ENCODE measurements around the gene RAB36. TPM values are rescaled to one million over a fixed set of nuclear protein-coding genes. Genes with fewer than 3 reads are reported as not detected.

The RAB36 gene
- total RNA-seq, 4 donors from 2014 or later = 1.0 to 2.5 (median 1.7) TPM; not detected in 1

GRCh38 chr22:23199159-23199558 is 53.9 kb downstream of the RAB36 start:
- Histone ChIP-seq H3K36me3 (no peaks in the 10 kb centered on the region), H3K9me3 (no peaks in the 10 kb centered on the region), H3K27ac (no peak overlapping the region), H3K4me1 (no peaks in the 10 kb centered on the region), H3K4me3 (no peak overlapping the region), H3K27me3 (no peaks in the 10 kb centered on the region)
- no peak for DNase-seq
- TF ChIP-seq, protein P1, sequence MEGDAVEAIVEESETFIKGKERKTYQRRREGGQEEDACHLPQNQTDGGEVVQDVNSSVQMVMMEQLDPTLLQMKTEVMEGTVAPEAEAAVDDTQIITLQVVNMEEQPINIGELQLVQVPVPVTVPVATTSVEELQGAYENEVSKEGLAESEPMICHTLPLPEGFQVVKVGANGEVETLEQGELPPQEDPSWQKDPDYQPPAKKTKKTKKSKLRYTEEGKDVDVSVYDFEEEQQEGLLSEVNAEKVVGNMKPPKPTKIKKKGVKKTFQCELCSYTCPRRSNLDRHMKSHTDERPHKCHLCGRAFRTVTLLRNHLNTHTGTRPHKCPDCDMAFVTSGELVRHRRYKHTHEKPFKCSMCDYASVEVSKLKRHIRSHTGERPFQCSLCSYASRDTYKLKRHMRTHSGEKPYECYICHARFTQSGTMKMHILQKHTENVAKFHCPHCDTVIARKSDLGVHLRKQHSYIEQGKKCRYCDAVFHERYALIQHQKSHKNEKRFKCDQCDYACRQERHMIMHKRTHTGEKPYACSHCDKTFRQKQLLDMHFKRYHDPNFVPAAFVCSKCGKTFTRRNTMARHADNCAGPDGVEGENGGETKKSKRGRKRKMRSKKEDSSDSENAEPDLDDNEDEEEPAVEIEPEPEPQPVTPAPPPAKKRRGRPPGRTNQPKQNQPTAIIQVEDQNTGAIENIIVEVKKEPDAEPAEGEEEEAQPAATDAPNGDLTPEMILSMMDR (IDR thresholded peaks at IDR 0.05) = no peak
- TF ChIP-seq POLR2A (IDR thresholded peaks at IDR 0.05) = no peak

DNA sequence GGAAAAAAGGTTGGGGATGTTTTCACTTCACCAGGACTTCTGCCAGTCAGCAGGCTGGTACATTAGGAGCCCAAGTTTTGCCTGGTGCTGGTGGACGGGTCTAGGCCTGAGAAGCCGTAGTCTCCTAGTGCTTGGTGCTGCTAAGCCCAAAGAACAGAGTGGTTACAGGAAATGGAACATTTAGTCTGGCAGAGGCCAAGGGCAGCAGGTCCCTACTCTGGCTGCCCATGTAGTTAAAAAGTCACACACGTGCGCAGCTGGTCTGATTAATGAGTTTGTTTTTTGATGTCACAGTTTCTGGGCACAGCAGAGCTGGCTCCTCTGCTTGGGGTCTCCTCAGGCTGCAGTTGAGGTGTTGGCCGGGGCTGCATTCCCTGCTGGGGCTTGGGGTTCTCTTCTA is 55.6 kb downstream of the RAB36 start:
- no peak for TF ChIP-seq POLR2A (IDR thresholded peaks at IDR 0.05)
- TF ChIP-seq, protein P1 (IDR thresholded peaks at IDR 0.05) = no peak
- Histone ChIP-seq H3K9me3 (no peaks in the 10 kb centered on the region), H3K36me3 (no peaks in the 10 kb centered on the region), H3K27me3 (no peaks in the 10 kb centered on the region), H3K4me1 (peaks cover 0 to 9% (median 0%) of the 10 kb centered on the region in 4 donors), H3K27ac (no peak overlapping the region), H3K4me3 (no peak overlapping the region)
- DNase-seq = no peak

GRCh38 chr22:23202812-23203451 is 57.7 kb downstream of the RAB36 start:
- Histone ChIP-seq H3K27ac (no peak overlapping the region), H3K4me3 (no peak overlapping the region), H3K27me3 (no peaks in the 10 kb centered on the region), H3K36me3 (no peaks in the 10 kb centered on the region), H3K9me3 (no peaks in the 10 kb centered on the region), H3K4me1 (peaks cover 0 to 9% (median 0%) of the 10 kb centered on the region in 4 donors)
- TF ChIP-seq, protein P1 (IDR thresholded peaks at IDR 0.05) = no peak
- TF ChIP-seq POLR2A (IDR thresholded peaks at IDR 0.05) = no peak
- DNase-seq = no peak

DNA sequence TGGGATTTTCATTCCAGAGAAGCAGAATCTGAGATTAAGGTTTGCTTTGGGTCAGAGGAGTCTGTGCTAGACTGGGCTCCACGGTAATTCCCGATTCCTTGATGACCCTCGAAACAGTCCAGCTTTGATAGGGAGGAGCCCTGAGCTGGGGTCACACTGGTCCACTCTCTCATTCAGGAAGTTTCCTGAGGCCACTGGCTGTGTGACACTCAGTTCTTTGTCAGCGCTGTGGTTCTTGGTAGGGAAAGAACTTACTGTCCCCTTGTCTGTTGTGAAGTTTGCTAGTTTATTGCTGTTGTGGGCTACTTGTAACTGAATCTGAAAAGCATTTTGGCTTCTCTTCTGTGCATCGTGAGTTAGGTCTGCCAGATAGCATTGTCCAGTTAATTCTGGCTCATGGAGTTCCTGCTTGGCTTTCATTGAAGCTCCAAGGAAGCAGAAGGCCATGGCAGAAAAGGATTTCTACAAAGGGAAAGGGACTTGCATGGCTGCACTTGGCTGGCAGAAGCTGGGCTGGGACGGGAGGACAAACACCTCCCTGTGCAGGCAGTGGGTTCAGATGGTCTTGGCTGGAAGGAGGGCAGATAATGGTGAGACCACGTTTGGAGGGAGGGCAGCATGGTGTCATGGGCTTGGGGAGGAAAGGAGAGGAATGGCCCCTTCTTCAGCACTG is 58.3 kb downstream of the RAB36 start:
- no peak for DNase-seq
- Histone ChIP-seq H3K4me1 (peaks cover 0 to 9% (median 0%) of the 10 kb centered on the region in 4 donors), H3K9me3 (no peaks in the 10 kb centered on the region), H3K27ac (no peak overlapping the region), H3K36me3 (no peaks in the 10 kb centered on the region), H3K4me3 (no peak overlapping the region), H3K27me3 (no peaks in the 10 kb centered on the region)
- TF ChIP-seq, protein P1 (IDR thresholded peaks at IDR 0.05) = no peak
- no peak for TF ChIP-seq POLR2A (IDR thresholded peaks at IDR 0.05)

DNA sequence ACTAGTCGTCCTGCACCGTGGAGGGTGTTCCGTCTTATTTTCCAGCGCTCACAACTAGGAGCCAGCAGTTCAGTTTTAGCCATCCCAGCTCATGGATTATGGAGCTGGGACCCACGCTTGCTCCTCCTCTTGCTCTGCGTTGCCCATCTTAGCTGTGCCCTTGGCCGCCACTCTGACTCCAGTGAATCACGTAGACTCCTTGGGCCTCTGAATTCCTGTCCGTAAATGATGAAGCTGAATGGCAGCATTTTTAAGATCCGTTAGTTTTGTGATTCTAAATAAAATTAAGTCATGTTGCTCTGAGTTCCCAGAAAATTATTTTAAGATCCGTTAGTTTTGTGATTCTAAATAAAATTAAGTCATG is 58.8 kb downstream of the RAB36 start:
- TF ChIP-seq, protein P1 (IDR thresholded peaks at IDR 0.05) = no peak
- no peak for TF ChIP-seq POLR2A (IDR thresholded peaks at IDR 0.05)
- H3K4me3 ChIP-seq = no peak overlapping the region
- no peaks in the 10 kb centered on the region for H3K36me3 ChIP-seq
- no peak overlapping the region for H3K27ac ChIP-seq
- no peaks in the 10 kb centered on the region for H3K27me3 ChIP-seq
- no peaks in the 10 kb centered on the region for H3K9me3 ChIP-seq
- no peak for DNase-seq
- H3K4me1 ChIP-seq = peaks cover 0 to 9% (median 0%) of the 10 kb centered on the region in 4 donors
